Skeletal muscle cell (primary cell): Measurements from ENCODE around the gene SLC29A4.
"Not testable (repeated sequence)": the region's sequence is repeated elsewhere in the genome, so short reads cannot be mapped to it uniquely, and the experiment has no call there.

ENCODE experiments used
- DNase-seq: peaks from one replicate; pipeline ENCODE4 v3.0.0-alpha.2; 2010; ENCODE audit warnings: low read depth
- H3K4me3 ChIP-seq: 2 replicates; pipeline ENCODE4 v1.5.1; 2011; ENCODE audit warnings: low read depth, mild to moderate bottlenecking, control low read depth, low read length, moderate library complexity

Gene SLC29A4

DNA sequence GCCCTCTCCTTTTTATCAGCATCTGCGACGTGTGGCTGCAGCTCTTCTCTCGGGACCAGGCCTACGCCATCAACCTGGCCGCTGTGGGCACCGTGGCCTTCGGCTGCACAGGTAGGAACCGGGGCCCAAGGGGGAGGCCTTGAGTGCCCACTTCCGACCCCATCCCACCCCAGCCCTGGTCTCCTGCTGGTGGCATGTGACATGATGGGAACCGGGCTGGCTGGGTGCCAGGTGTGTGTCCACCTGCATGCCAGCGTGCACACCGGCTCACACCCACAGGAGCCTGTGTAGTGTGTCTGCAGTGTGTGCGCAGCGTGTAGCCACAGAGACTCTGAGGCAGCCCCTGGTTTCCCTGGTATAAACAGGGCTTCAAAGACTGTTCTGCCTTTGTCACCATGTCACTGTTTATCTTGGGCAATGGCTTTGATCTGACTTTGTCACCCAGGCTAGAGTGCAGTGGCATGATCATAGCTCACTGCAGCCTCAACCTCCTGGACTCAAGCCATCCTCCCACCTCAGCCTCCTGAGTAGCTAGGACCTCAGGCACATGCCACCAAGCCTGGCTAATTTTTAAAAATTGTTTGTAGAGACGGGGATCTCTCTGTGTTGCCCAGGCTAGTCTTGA, 9.1 kb downstream of the SLC29A4 start:
- not testable (repeated sequence) for DNase-seq, H3K4me3 ChIP-seq

DNA sequence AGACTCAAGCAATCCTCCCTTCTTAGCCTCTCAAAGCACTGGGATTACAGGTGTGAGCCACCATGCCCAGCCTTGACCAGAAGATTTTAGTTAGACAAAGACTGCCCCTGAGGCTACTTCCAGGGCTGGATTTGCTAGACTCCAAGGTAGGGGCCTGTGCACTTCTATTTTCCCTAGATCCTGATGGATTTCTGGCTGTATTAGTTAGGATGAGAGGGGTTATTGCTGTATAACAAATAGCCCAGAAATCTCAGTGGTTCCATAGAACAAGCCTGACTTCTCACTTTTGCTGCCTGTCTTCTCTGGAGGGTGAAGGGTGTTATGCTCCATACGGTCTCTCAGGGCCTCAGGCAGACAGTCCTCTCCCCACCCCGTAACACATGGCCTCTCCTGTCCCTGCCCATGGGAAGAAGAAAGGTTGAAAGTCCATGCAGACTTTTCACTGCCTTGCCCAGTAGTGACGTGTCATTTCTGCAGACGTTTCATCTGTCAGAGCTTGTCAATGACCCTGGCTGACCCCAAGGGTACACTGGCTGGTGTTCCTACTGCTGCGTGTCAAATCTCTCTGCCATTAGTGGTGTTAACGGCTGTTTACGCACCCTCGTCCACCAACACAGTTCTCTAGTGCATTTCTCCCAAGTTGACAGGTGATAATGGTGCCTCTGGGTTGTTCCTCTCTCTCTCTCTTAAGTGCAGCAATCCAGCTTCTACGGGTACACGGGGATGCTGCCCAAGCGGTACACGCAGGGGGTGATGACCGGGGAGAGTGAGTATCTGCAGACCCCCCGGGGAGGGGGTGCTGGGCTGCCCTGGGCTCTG, 11.6 kb downstream of the SLC29A4 start:
- DNase-seq, result no peak
- no peak overlapping the region for H3K4me3 ChIP-seq

DNA sequence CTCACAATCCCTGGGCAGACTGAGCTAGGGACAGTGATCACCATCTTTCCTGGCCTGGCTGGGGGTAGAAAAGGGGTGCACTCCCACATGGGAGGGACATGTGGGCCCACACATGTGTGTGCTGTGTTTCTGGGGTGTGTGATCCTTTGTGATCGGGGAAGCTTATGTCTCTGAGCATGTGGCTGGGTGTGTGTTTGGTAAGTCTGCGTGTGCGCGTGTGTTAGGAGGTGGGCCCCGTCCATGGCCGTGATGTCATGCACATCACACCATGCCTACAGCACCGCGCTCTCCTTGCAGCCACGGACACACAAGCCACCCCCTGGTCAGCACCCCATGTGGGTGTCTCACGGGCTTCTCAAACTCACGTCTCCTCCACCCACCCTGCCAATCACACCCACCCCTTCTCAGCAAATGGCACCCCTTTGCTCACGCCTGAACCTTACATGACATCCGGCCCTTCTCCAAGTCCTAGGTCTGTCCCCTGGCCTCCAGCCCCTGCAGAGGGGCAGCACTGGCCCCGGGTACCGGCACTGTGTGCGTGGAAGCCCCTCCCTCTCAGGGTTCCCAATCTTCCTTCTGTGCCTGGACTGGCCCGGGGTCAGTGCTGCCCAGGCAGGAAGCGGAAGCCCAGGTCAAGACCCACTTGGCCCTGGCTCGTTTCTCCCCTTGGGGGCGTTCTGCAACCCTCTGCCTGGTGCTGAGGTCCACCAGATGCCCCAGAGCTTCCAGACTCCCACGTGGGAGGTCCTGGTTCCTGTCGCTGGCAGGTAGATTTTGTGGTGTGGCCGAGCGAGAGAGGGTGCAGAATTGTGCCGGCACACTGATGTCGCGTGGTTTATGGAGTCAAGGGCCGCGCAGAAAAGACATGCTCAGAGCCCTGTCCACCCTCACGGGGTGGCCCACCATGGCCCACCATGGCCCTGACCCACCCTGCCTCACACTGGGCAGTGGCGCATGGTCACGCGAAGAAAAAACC, 12.6 kb downstream of the SLC29A4 start:
- no peak for DNase-seq
- no peak overlapping the region for H3K4me3 ChIP-seq

DNA sequence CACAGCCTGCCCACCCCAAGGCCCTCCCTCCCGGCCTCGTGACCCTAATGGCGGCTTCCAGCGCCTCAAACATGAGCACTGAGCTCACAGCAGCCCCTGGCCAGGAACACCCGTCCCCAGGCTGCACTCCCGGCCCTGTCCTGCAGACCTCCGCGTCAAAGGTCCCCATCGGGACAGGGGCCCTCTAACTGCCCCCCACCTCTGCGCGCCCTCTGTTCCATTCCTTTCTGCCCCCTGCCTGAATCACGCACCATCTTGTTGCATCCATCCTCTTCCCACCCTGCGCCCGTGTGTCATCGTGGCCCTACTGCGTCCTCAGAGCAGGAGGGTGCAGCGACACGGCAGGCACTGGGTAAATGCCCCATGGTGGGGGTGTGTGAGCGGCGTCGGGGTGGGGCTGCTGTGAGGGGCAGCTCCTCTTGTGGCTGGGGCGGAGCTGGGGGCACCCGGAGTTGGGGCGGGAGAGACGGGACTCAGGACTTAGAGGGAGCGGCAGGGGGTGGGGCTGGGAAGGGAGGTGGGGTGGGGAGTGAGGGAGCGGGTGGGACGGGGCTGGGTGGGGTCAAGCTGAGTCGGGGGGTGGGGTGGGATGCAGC, 13.4 kb downstream of the SLC29A4 start:
- no peak for DNase-seq
- no peak overlapping the region for H3K4me3 ChIP-seq

DNA sequence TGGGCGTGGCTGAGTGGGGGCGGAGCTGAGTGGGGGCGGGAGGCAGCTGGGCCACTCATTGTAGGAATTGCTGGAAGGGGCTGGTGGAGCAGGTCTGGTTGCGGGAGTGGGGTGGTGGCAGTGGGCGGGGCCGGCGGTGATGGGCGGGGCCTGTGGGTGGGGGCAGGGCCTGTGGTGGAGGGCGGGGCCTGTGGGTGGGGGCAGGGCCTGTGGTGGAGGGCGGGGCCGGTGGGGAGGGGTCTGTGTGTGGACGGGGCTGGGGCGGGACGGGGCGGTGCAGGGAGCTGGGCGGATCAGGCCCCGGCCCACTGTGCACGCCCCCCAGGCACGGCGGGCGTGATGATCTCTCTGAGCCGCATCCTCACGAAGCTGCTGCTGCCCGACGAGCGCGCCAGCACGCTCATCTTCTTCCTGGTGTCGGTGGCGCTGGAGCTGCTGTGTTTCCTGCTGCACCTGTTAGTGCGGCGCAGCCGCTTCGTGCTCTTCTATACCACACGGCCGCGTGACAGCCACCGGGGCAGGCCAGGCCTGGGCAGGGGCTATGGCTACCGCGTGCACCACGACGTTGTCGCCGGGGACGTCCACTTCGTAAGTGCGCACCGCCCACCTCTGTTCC, 14.0 kb downstream of the SLC29A4 start:
- DNase-seq, result no peak
- no peak overlapping the region for H3K4me3 ChIP-seq

DNA sequence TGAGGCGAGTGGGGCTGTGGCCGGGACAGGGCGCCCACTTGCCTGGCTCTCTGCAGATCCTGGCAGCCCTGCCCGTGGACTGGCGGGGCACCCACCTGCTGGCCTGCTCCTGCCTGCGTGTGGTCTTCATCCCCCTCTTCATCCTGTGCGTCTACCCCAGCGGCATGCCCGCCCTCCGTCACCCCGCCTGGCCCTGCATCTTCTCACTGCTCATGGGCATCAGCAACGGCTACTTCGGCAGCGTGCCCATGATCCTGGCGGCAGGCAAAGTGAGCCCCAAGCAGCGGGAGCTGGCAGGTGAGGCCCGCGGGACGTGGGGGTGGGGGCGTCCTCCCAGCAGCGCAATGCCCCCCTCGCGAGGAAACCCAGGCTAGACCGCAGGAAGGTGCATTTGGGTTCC, 17.6 kb downstream of the SLC29A4 start:
- no peak overlapping the region for H3K4me3 ChIP-seq
- no peak for DNase-seq

DNA sequence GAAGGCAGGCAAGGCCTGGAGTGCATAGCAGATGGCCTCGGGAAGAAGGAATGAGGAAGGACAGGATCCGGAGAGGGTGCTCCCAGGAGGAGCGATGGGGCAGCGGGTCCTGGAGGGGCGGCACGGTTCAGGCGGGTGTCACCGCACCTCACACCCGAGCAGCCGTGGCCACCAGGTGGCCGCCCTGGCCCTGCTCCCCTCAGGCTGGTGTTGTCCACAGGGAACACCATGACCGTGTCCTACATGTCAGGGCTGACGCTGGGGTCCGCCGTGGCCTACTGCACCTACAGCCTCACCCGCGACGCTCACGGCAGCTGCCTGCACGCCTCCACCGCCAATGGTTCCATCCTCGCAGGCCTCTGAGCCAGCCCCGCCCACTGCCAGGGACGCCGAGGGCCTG, 19.8 kb downstream of the SLC29A4 start:
- no peak for DNase-seq
- H3K4me3 ChIP-seq, result no peak overlapping the region

DNA sequence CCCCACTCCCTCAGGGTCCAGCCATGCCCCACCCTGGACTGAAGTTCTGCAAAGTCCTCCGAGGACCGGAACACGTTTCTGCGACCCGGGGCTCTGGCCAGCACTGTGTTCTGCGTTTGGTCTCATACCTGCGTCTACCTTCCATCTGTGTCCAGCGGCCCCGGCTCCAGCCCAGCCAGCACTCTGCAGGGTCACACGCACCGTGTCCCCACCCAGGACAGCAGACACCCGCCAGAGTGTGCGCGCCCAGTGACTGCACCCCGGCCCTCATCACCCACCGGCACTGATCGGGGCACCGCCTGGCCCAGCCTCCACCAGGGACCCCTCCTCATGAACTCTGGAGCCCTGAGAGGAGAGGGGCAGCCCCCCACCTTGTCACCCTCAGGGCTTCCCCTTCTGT, 20.3 kb downstream of the SLC29A4 start:
- no peak for DNase-seq
- H3K4me3 ChIP-seq, result no peak overlapping the region

DNA sequence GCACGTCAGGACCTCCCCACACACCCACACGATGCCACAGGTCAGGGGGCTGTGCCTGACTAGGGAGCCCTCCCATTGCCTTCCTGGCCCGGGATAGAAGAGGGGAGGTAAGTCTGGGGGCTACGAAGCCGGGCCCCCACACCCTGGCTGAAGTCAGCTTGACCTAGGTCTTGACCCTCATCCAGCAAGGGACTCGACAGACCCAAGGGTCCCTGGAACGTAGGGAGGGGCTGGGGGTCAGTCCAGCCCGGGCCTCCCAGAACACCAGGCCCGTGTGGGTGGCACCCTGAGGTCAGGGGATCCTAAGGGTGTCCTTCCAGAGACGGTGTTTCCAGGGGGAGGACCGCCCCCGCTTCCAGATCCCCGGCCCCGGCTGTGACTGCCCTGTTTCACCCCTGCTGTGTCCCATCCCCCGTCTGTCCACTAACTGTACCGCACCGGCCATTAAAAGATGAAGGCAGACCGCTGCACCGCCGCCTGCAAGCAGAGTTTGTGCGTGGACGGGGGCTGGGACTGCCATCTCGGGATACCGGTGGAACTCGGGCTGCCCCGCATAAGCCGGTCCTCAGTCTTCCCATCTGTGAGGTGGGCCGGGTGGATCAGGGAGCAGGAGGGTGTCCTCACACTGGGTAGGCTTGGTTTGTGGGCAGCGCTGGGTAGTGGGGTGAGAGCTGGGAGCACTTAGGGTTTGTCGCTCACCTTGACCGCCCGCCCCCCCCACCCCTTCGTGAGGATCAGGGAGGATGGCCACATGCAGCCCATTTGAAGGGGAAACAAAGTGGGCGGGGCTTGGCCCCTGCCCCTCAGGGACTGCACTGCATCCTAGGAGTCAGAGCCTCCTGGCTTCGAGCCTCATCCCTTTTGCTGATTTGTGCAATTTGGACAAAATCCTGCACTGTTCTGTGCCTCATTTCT, 21.1 kb downstream of the SLC29A4 start:
- DNase-seq, result no peak
- no peak overlapping the region for H3K4me3 ChIP-seq

DNA sequence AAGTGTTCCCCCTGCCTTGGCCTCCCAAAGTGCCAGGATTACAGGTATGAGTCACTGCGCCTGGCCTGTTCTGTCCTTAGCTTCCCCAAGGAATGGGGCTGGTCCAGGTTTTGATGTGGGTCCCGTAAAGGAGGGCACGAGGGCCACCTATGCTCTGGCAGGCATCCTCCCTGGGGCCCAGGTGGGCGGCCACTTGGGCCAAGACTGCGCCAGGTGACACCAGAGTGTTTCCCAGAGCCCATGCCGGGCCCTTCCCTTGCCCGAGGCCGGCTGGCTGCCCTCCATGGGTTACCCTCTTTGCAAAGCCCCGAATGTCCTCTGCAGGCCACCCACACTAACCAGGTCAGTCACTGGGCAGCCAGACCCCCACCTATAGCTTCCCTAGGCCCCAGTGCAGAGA, 22.3 kb downstream of the SLC29A4 start:
- not testable (repeated sequence) for H3K4me3 ChIP-seq, DNase-seq

DNA sequence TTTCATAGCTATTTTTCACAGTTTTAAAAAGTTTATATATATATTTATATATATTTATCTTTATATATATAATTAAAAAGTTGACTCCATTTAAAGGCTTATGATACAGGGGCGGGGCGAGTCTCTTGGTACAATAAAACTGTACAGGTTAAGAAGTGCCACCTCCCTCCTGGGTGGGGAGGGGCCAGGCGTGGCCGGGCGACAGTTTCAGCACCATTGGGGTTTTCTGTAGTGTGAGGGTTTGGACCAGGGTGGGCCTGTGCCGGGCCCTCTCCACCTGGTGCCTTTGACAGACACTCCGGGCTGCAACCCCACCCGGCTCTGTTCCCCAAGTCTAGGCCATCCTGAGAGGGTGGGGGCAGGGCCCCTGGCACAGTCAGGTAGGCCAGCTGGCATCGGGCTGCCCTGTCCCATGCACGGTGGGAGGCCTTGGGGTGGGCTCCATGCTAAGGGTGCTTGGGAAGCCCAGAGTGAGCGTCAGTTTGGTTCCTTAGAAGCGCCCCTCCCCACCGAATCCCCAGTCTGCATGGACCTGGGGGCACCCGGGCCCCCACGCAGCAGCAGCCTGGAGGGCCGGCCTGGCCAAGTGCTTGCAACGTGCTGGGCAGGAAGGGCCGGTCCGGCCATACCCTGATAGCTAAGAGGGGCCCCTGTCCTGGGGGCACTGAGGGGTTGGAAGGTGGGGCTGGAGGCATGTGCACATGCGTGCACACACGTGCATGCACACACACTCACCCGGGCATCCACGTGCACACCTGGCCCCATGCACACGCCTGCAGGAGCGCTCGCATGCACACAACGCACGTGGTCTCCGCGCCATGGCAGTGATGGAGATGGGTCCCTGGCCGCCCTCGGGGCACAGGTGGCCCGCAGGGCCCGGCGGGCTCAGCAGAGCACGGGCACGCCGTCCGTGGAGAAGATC, 24.7 kb downstream of the SLC29A4 start:
- not testable (repeated sequence) for DNase-seq, H3K4me3 ChIP-seq

DNA sequence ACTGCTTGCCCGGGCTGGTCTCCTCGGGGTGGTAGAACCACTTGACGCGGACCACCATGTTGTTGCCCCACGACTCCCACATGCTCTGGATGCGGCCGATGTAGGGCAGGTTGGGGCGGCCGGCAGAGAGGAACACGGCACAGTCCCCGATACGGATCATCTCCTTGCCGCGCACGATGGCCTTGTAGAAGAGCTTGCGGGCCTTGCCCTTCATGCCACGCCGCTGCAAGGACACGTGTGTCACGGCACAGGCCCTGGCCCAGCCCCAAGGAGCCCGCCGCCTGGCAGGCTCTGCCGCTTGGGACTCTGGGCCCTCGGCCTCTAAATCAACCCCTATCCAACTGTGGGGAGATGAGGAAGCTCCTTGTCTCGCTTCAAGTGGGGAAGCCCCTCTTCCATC, 26.4 kb downstream of the SLC29A4 start:
- no peak overlapping the region for H3K4me3 ChIP-seq

DNA sequence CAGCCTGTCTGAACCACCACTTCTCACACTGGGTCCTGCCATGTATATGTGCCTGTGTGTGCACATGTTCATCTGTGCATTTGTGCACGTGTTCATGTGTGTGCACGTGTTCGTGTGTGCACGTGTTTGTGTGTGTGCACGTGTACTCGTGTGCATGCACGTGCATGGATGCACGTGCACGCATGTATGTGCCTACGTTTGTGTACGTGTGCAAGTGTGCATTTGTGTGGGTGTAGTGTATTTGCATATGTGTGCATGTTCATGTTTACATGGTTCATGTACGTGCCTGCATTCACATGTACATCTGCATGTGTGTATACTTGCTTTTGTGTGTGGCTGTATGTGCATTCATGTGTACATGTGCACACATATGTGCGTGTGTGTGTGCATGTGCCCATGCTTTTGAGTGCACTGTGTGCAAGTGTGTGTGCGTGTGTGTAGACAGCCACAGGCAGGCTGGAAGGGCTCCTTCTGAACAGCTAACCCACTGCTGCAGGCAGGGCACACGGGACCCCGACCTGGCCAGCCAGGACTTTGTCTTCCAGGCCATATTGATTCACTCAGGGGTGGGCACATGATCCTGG, 28.2 kb downstream of the SLC29A4 start:
- H3K4me3 ChIP-seq, result no peak overlapping the region
- DNase-seq, result no peak

More for the DNA sequence above, 26.4 kb downstream of the SLC29A4 start:
- DNase-seq, result no peak

DNA sequence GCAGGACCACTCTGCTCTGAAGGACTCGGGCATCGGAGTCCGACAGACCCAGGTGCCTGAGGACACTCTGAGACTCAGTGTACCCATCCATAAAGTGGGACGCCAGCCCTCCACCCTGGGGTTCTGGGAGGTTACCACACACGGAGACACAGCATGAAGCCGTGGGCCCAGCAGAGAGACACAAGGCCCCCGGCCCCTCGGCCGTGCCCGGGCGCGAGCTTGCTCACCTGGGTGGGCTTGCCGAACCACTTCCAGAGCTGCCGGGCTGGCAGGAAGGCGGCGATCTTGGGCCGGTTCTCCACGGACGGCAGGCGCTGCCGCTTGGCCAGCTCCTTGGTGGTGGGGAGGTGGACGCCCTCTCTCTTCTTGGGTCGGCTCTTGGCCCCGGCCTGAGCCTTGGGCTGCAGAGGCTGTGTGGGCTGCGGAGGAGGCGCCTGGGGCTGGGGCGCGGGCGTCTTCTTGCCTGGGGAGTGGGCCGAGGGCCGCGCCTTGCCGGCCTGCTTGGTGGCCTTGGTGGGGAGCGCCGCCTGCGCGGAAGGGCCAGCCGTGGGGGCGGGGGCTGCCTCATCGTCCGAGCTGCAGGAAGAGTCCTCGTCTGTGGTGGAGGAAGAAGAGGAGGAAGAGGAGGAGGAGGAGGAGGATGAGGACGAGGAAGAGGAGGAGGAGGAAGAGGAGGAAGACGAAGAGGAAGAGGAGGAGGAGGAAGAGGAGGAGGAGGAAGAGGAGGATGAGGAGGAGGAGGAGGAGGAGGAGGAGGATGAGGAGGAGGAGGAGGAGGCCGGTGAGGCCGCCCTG, 29.7 kb downstream of the SLC29A4 start:
- DNase-seq, H3K4me3 ChIP-seq: not testable (repeated sequence)

DNA sequence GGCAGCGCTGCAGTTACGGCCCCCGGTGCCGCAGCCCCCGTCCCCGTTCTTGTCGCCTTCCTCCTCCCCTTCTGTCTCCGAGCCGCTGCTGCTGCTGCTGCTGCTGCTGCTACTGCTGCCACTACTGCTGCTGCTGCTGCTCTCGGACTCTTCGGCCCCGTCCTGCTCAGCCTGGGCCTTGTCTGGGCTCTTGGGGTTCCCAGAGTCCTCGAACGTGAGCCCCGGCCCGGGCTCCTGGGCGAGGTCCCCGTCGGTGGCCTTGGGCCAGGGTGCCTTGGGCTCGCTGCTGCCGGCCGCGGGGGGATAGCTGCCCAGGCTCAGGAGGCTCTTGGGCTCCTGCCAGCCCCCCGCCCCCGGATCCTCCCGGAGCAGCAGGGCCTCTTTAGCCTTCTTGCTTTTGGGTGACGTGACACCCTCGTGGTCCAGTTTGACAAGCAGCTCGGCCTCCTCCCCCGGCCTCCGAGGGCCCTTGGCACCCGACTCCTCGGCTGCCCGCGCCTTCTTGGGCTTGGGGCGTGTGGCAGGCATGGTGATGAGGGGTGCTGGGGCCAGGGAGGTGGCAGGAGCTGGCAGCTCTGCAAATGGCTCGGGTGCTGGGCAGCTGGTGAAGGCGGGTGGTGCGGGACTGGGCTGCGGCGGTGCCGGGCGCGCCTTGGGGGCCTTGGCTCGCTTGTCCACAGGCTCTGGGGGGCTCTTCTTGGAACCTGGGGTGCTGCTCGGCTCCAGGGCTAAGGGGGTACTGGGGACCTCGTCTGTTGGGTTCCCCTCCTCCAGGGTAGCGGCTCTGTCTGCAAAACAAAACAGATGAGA, 30.5 kb downstream of the SLC29A4 start:
- not testable (repeated sequence) for DNase-seq, H3K4me3 ChIP-seq
